NT2/D1 (cell line): Measurements from ENCODE around the gene MED31.
A peak's percentile ranks its signal among the peaks of the same experiment; 100 is the strongest.
"Not testable (repeated sequence)": the region's sequence is repeated elsewhere in the genome, so short reads cannot be mapped to it uniquely, and the experiment has no call there.

ENCODE experiments used
- DNase-seq: peaks from one replicate; pipeline ENCODE4 v3.0.0-alpha.2; 2011; ENCODE audit warnings: low read depth, low spot score
- H3K27me3 ChIP-seq: 2 replicates; pipeline ENCODE4 v1.6.0; 2011; ENCODE audit warnings: mild to moderate bottlenecking; ENCODE audit not compliant: insufficient read length, insufficient read depth
- H3K36me3 ChIP-seq: 2 replicates; pipeline ENCODE4 v1.6.1; 2011; ENCODE audit warnings: mild to moderate bottlenecking, low read length, mixed read lengths; ENCODE audit not compliant: insufficient read depth, insufficient read length
- H3K4me1 ChIP-seq: 2 replicates; pipeline ENCODE4 v1.5.1; 2011; ENCODE audit not compliant: insufficient read depth, insufficient read length
- H3K4me3 ChIP-seq: 2 replicates; pipeline ENCODE4 v1.5.1; 2011; ENCODE audit warnings: low read depth; ENCODE audit not compliant: insufficient read length
- H3K9ac ChIP-seq: 2 replicates; pipeline ENCODE4 v1.6.0; 2011; ENCODE audit warnings: low read depth; ENCODE audit not compliant: insufficient read length
- H3K9me3 ChIP-seq: 2 replicates; pipeline ENCODE4 v1.5.1; 2011; ENCODE audit warnings: mild to moderate bottlenecking, low read length; ENCODE audit not compliant: insufficient read depth
- SUZ12 ChIP-seq: IDR thresholded peaks from 2 replicates; pipeline ENCODE4 v1.6.1; 2011; ENCODE audit not compliant: insufficient read length, insufficient read depth; ENCODE audit errors: extremely low read depth
- YY1 ChIP-seq: IDR thresholded peaks from 2 replicates; pipeline ENCODE4 v1.6.1; 2011; ENCODE audit not compliant: insufficient read length, insufficient read depth
- ZNF274 ChIP-seq: IDR thresholded peaks from 2 replicates; pipeline ENCODE4 v1.6.1; 2011; ENCODE audit warnings: mild to moderate bottlenecking, low read depth, low read length

The MED31 gene

GRCh38 chr17:6660101-6660500 is 8.7 kb upstream of the MED31 start:
- no peak overlapping the region for H3K4me3 ChIP-seq
- no peak for DNase-seq
- peaks cover 3% of the 10 kb centered on the region for H3K4me1 ChIP-seq
- TF ChIP-seq YY1 (no peak), ZNF274 (no peak), SUZ12 (no peak)
- no peak overlapping the region for H3K9ac ChIP-seq
- no peaks in the 10 kb centered on the region for H3K36me3 ChIP-seq
- peaks cover 41% of the 10 kb centered on the region for H3K27me3 ChIP-seq
- H3K9me3 ChIP-seq, result no peaks in the 10 kb centered on the region

GRCh38 chr17:6658411-6658810 is 7.0 kb upstream of the MED31 start:
- not testable (repeated sequence) for H3K4me1 ChIP-seq, H3K9ac ChIP-seq, H3K4me3 ChIP-seq, DNase-seq, H3K9me3 ChIP-seq, H3K36me3 ChIP-seq
- peaks cover 58% of the 10 kb centered on the region for H3K27me3 ChIP-seq

DNA sequence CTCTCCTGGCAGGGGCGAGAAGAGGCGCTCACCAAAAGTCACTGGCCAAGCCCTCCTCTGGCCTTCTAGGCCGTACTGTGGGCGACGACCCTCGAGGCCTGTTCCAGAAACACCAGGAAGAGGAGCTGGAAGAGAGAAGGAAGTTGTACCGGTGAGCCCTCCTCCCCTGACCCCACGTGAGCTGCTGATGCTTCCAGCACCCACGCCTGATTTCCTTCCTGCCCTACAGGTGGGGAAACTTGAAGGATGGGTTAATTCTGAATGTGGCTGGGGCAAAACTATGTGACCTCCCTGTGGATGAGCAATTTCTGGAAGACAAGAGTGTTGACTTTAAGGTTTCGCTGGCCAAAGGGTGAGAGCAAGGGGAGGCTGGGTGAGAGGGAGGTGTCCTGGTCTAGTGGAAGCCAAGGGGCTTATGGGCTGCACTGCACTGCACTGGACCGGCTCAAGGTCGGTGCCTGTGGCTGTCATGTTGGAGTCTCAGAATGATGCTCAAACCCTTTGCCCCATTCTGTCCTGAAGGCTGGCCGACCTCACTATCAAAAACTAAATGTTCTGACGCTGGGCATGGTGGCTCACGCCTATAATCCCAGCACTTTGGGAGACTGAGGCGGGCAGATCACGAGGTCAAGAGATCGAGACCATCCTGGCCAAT is 6.4 kb upstream of the MED31 start:
- Histone ChIP-seq H3K36me3 (no peaks in the 10 kb centered on the region), H3K9me3 (no peaks in the 10 kb centered on the region), H3K4me3 (peak overlapping the region; percentile 12), H3K4me1 (peaks cover 4% of the 10 kb centered on the region), H3K27me3 (peaks cover 65% of the 10 kb centered on the region), H3K9ac (no peak overlapping the region)
- no peak for DNase-seq
- TF ChIP-seq YY1 (no peak), SUZ12 (no peak), ZNF274 (no peak)

GRCh38 chr17:6656797-6657632 is 5.6 kb upstream of the MED31 start:
- Histone ChIP-seq H3K4me3 (peak overlapping the region; percentile 15), H3K27me3 (peaks cover 72% of the 10 kb centered on the region)
- H3K9ac ChIP-seq, result not testable (repeated sequence)

GRCh38 chr17:6655732-6656361 is 4.4 kb upstream of the MED31 start:
- H3K27me3 ChIP-seq, result peaks cover 68% of the 10 kb centered on the region
- H3K4me3 ChIP-seq, H3K36me3 ChIP-seq, H3K4me1 ChIP-seq, H3K9me3 ChIP-seq, H3K9ac ChIP-seq, DNase-seq: not testable (repeated sequence)

More at GRCh38 chr17:6656797-6657632, 5.6 kb upstream of the MED31 start:
- not testable (repeated sequence) for DNase-seq, H3K4me1 ChIP-seq, H3K36me3 ChIP-seq, H3K9me3 ChIP-seq

- Histone ChIP-seq H3K4me3 (peak overlapping the region; percentile 10), H3K27me3 (peaks cover 66% of the 10 kb centered on the region), H3K9ac (peak overlapping the region; percentile 61), H3K4me1 (peaks cover 4% of the 10 kb centered on the region), H3K9me3 (no peaks in the 10 kb centered on the region), H3K36me3 (no peaks in the 10 kb centered on the region)
- DNase-seq, result no peak
- TF ChIP-seq YY1, result no peak
Observed at GRCh38 chr17:6654841-6655731, 3.7 kb upstream of the MED31 start.

GRCh38 chr17:6651919-6652452 is 581 bp upstream of the MED31 start:
- TF ChIP-seq ZNF274 (no peak), SUZ12 (no peak), YY1 (no peak)
- Histone ChIP-seq H3K27me3 (peaks cover 44% of the 10 kb centered on the region), H3K4me1 (peaks cover 4% of the 10 kb centered on the region), H3K9me3 (no peaks in the 10 kb centered on the region), H3K36me3 (peaks cover 24% of the 10 kb centered on the region), H3K9ac (peak overlapping the region; percentile 64), H3K4me3 (peak overlapping the region; percentile 94)
- DNase-seq, result no peak
